HL-60 (cell line): ENCODE data around the gene FGFBP1.

Experiments
- GABPA ChIP-seq: IDR thresholded peaks from 2 replicates; pipeline ENCODE4 v1.6.1; 2012; ENCODE audit warnings: low read depth
- POLR2AphosphoS5 ChIP-seq: IDR thresholded peaks from 2 replicates; pipeline ENCODE4 v1.6.1; 2012; ENCODE audit warnings: low read depth
- TF ChIP-seq, protein P1 (sequence below): IDR thresholded peaks from one replicate; pipeline ENCODE4 v1.5.1; 2011; ENCODE audit warnings: low read length, control low read depth, inconsistent platforms; ENCODE audit not compliant: insufficient read depth
- TF ChIP-seq, protein P2 (sequence below): IDR thresholded peaks from 2 replicates; pipeline ENCODE4 v1.6.1; 2012; ENCODE audit warnings: low read depth; ENCODE audit not compliant: insufficient replicate concordance

DNA sequence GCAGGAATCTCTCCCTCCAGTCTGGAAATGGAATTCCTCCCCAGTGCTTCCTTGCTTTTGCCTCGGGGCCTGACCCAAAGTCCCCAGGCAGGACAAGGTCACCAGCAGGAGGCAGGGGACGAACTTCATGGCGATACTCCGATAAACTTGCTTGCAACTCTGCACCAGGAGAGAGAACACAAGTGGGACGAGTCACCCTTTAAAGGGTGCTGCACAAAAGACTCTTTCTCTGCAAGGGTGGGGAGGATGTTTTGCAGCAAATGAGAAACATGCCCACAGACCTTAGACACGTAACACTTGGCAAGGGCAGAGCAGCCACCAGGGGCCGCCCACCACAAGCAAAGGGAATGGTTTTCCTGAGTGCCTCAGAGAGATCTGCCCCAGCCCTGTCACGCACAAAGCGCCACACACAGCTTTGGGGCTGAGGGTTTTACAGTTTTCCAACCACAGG, 24.5 kb upstream of the FGFBP1 start, which contains the start of gene FGFBP2:
- TF ChIP-seq, protein P1, sequence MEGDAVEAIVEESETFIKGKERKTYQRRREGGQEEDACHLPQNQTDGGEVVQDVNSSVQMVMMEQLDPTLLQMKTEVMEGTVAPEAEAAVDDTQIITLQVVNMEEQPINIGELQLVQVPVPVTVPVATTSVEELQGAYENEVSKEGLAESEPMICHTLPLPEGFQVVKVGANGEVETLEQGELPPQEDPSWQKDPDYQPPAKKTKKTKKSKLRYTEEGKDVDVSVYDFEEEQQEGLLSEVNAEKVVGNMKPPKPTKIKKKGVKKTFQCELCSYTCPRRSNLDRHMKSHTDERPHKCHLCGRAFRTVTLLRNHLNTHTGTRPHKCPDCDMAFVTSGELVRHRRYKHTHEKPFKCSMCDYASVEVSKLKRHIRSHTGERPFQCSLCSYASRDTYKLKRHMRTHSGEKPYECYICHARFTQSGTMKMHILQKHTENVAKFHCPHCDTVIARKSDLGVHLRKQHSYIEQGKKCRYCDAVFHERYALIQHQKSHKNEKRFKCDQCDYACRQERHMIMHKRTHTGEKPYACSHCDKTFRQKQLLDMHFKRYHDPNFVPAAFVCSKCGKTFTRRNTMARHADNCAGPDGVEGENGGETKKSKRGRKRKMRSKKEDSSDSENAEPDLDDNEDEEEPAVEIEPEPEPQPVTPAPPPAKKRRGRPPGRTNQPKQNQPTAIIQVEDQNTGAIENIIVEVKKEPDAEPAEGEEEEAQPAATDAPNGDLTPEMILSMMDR: peak; percentile 41
- TF ChIP-seq GABPA (no peak), POLR2AphosphoS5 (no peak)
- TF ChIP-seq, protein P2, sequence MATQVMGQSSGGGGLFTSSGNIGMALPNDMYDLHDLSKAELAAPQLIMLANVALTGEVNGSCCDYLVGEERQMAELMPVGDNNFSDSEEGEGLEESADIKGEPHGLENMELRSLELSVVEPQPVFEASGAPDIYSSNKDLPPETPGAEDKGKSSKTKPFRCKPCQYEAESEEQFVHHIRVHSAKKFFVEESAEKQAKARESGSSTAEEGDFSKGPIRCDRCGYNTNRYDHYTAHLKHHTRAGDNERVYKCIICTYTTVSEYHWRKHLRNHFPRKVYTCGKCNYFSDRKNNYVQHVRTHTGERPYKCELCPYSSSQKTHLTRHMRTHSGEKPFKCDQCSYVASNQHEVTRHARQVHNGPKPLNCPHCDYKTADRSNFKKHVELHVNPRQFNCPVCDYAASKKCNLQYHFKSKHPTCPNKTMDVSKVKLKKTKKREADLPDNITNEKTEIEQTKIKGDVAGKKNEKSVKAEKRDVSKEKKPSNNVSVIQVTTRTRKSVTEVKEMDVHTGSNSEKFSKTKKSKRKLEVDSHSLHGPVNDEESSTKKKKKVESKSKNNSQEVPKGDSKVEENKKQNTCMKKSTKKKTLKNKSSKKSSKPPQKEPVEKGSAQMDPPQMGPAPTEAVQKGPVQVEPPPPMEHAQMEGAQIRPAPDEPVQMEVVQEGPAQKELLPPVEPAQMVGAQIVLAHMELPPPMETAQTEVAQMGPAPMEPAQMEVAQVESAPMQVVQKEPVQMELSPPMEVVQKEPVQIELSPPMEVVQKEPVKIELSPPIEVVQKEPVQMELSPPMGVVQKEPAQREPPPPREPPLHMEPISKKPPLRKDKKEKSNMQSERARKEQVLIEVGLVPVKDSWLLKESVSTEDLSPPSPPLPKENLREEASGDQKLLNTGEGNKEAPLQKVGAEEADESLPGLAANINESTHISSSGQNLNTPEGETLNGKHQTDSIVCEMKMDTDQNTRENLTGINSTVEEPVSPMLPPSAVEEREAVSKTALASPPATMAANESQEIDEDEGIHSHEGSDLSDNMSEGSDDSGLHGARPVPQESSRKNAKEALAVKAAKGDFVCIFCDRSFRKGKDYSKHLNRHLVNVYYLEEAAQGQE: no peak
